ENCODE data around the gene PTCD2. TPM values are rescaled to one million over a fixed set of nuclear protein-coding genes. Genes with fewer than 3 reads are reported as not detected.
A peak's percentile ranks its signal among the peaks of the same experiment; 100 is the strongest.

PTCD2 gene
- total RNA-seq, 1 donor from 2014 or later = 17.7 TPM

- ATAC-seq (no peak), DNase-seq (no peak)
- intact Hi-C loops (cut with micrococcal nuclease) = no loop called here
Observed at GRCh38 chr5:72369301-72369700, 49.1 kb downstream of the PTCD2 start.

- no peak for ATAC-seq
- intact Hi-C loops (cut with micrococcal nuclease) = no loop called here
Observed at GRCh38 chr5:72369711-72370110, 49.5 kb downstream of the PTCD2 start.

GRCh38 chr5:72372331-72372730, 52.2 kb downstream of the PTCD2 start:
- ATAC-seq = no peak
- no peak for DNase-seq
- intact Hi-C loops (cut with micrococcal nuclease) = no loop called here

More at GRCh38 chr5:72369711-72370110, 49.5 kb downstream of the PTCD2 start:
- DNase-seq = no peak

- no peak for ATAC-seq
- intact Hi-C loops (cut with micrococcal nuclease) = no loop called here
- no peak for DNase-seq
Observed at GRCh38 chr5:72372923-72373322, 52.8 kb downstream of the PTCD2 start.

- DNase-seq (no peak), ATAC-seq (no peak)
- intact Hi-C loops (cut with micrococcal nuclease) = no loop called here
Observed at GRCh38 chr5:72374844-72375243, 54.7 kb downstream of the PTCD2 start.

GRCh38 chr5:72376381-72376780, 56.2 kb downstream of the PTCD2 start:
- intact Hi-C loops (cut with micrococcal nuclease) = no loop called here
- no peak for DNase-seq
- no peak for ATAC-seq

GRCh38 chr5:72377910-72378638, 57.9 kb downstream of the PTCD2 start:
- peak; percentile 45 for DNase-seq
- peak; percentile 90 for ATAC-seq
- intact Hi-C loops (cut with micrococcal nuclease) = no loop called here

GRCh38 chr5:72378639-72379289, 58.6 kb downstream of the PTCD2 start:
- DNase-seq (no peak), ATAC-seq (peak; percentile 74)
- intact Hi-C loops (cut with micrococcal nuclease) = no loop called here

GRCh38 chr5:72379936-72380335, 59.8 kb downstream of the PTCD2 start:
- intact Hi-C loops (cut with micrococcal nuclease) = no loop called here
- no peak for ATAC-seq
- DNase-seq = no peak

GRCh38 chr5:72380492-72381274, 60.5 kb downstream of the PTCD2 start:
- ATAC-seq (no peak), DNase-seq (no peak)
- intact Hi-C loops (cut with micrococcal nuclease) = no loop called here

- ATAC-seq (no peak), DNase-seq (no peak)
- intact Hi-C loops (cut with micrococcal nuclease) = no loop called here
Observed at GRCh38 chr5:72383280-72383679, 63.1 kb downstream of the PTCD2 start.

GRCh38 chr5:72383726-72384125, 63.6 kb downstream of the PTCD2 start:
- DNase-seq = no peak
- peak; percentile 52 for ATAC-seq
- intact Hi-C loops (cut with micrococcal nuclease) = no loop called here

GRCh38 chr5:72386639-72387038, 66.5 kb downstream of the PTCD2 start:
- DNase-seq (no peak), ATAC-seq (peak; percentile 18)
- intact Hi-C loops (cut with micrococcal nuclease) = no loop called here

GRCh38 chr5:72387985-72388384, 67.8 kb downstream of the PTCD2 start:
- no peak for ATAC-seq
- intact Hi-C loops (cut with micrococcal nuclease) = no loop called here
- no peak for DNase-seq

- DNase-seq (peak; percentile 53), ATAC-seq (peak; percentile 29)
- intact Hi-C loops (cut with micrococcal nuclease) = no loop called here
Observed at GRCh38 chr5:72388646-72389045, 68.5 kb downstream of the PTCD2 start.

GRCh38 chr5:72390836-72391235, 70.7 kb downstream of the PTCD2 start:
- intact Hi-C loops (cut with micrococcal nuclease) = no loop called here
- no peak for ATAC-seq
- no peak for DNase-seq

GRCh38 chr5:72392326-72392733, 72.2 kb downstream of the PTCD2 start:
- intact Hi-C loops (cut with micrococcal nuclease) = no loop called here

GRCh38 chr5:72393052-72393451, 72.9 kb downstream of the PTCD2 start:
- DNase-seq (no peak), ATAC-seq (no peak)
- intact Hi-C loops (cut with micrococcal nuclease) = no loop called here

More at GRCh38 chr5:72392326-72392733, 72.2 kb downstream of the PTCD2 start:
- DNase-seq (no peak), ATAC-seq (peak; percentile 93)

GRCh38 chr5:72394688-72395087, 74.5 kb downstream of the PTCD2 start:
- DNase-seq = no peak
- ATAC-seq = no peak
- intact Hi-C loops (cut with micrococcal nuclease) = no loop called here

- intact Hi-C loops (cut with micrococcal nuclease) = no loop called here
- ATAC-seq = no peak
- DNase-seq = no peak
Observed at GRCh38 chr5:72397836-72398235, 77.7 kb downstream of the PTCD2 start.

Measured in left ventricle myocardium superior (tissue), 1 donor.